Activated CD4-positive, alpha-beta T cell treated with anti-CD3 and anti-CD28 coated beads for 48 hours (primary cell): ENCODE measurements around the gene BFAR.
A peak's percentile ranks its signal among the peaks of the same experiment; 100 is the strongest.
"Not testable (repeated sequence)": the region's sequence is repeated elsewhere in the genome, so short reads cannot be mapped to it uniquely, and the experiment has no call there.

Experiments used
- DNase-seq: peaks from one replicate; pipeline ENCODE4 v3.0.0-alpha.2; 2020

The BFAR gene

GRCh38 chr16:14632693-14633569 is at the start of gene BFAR:
Gene BFAR (plus strand): TSS chr16:14632951. CDS start chr16:14644347, 11,396 bp downstream.
- DNase-seq: peak; percentile 99

GRCh38 chr16:14585287-14585686 is 47.5 kb upstream of the BFAR start:
- DNase-seq: no peak

GRCh38 chr16:14586637-14587305 is 46.0 kb upstream of the BFAR start:
- DNase-seq: no peak

- DNase-seq: no peak
Measured at GRCh38 chr16:14600164-14600563, 32.6 kb upstream of the BFAR start.

GRCh38 chr16:14602443-14602963 is 30.2 kb upstream of the BFAR start:
- DNase-seq: no peak

- no peak for DNase-seq
Measured at GRCh38 chr16:14606102-14606501, 26.6 kb upstream of the BFAR start.

- no peak for DNase-seq
Measured at GRCh38 chr16:14608111-14608566, 24.6 kb upstream of the BFAR start.

GRCh38 chr16:14608604-14609003 is 24.1 kb upstream of the BFAR start:
- DNase-seq: no peak

GRCh38 chr16:14609716-14610115 is 23.0 kb upstream of the BFAR start:
- DNase-seq: no peak

GRCh38 chr16:14611660-14612059 is 21.1 kb upstream of the BFAR start:
- no peak for DNase-seq

- no peak for DNase-seq
Measured at GRCh38 chr16:14613991-14614390, 18.8 kb upstream of the BFAR start.

- no peak for DNase-seq
Measured at GRCh38 chr16:14616280-14616679, 16.5 kb upstream of the BFAR start.

GRCh38 chr16:14618566-14618965 is 14.2 kb upstream of the BFAR start:
- no peak for DNase-seq

- DNase-seq: no peak
Measured at GRCh38 chr16:14627078-14627477, 5.7 kb upstream of the BFAR start.

GRCh38 chr16:14628806-14629611 is 3.7 kb upstream of the BFAR start:
- peak; percentile 13 for DNase-seq

GRCh38 chr16:14629612-14629918 is 3.2 kb upstream of the BFAR start:
- DNase-seq: no peak

- peak; percentile 99 for DNase-seq
Measured at GRCh38 chr16:14629919-14630619, 2.7 kb upstream of the BFAR start, which contains the start of gene PARN. Gene PARN (minus strand): TSS chr16:14630260. CDS start chr16:14630125, 135 bp downstream.

GRCh38 chr16:14630620-14631330 is 2.0 kb upstream of the BFAR start:
- DNase-seq: not testable (repeated sequence)

- no peak for DNase-seq
Measured at GRCh38 chr16:14634389-14634725, 1.6 kb downstream of the BFAR start.

GRCh38 chr16:14635395-14636165 is 2.8 kb downstream of the BFAR start:
- no peak for DNase-seq
